ENCODE data around the gene LYST. TPM values are rescaled to one million over a fixed set of nuclear protein-coding genes. Genes with fewer than 3 reads are reported as not detected.

LYST gene
- total and polyA plus RNA-seq, 4 experiments from 2014 or later: 4.2 to 35.2 (median 21.0) TPM

DNA sequence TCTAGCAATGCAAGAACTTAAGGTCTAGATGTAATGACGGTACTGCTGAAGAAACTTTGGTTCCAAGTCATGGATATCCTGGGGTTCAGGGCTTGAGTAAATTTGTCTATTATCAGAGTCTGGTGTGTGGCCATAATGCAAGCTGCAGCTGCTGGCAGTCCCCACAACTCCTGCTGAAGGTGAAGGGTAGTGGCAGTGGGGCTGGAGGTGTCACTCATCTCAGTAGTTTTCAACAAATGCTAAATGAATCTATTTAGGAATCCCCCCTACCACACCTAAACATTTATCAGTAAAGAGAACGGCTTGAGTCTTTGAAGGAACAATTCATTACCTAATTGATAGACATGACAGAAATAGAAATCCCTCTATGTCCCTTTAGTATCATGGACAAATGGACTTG lies 118.0 kb downstream of the LYST start:
- H3K27me3 ChIP-seq (ENCODE audit: insufficient read depth, low read length): no peaks in the 10 kb centered on the region
- Mint-ChIP-seq H3K27ac (peak overlapping the region in 1 of 7 donors; percentile 54), H3K27me3 (no peaks in the 10 kb centered on the region), H3K4me3 (no peak overlapping the region), H3K36me3 (peaks cover 24 to 56% of the 10 kb centered on the region in 2 donors), H3K9me3 (no peaks in the 10 kb centered on the region), H3K4me1 (no peaks in the 10 kb centered on the region)
- intact Hi-C loops (cut with micrococcal nuclease): no loop called here
- no peak overlapping the region for H3K4me3 ChIP-seq (ENCODE audit: low read length in 2 of 2)
- peaks cover 8% of the 10 kb centered on the region for H3K36me3 ChIP-seq (ENCODE audit: insufficient read depth, low read length)
- H3K9me3 ChIP-seq (ENCODE audit: control insufficient read depth in 1 of 2, low read length in 2 of 2): no peaks in the 10 kb centered on the region
- ChIA-PET POLR2A (ENCODE audit: partially characterized antibody) (no interaction called here), CTCF (ENCODE audit: partially characterized antibody) (no interaction called here)
- no peak overlapping the region for H3K27ac ChIP-seq (ENCODE audit: low read depth, low read length)
- no peaks in the 10 kb centered on the region for H3K4me1 ChIP-seq (ENCODE audit: insufficient read depth, low read length)
- no peak for DNase-seq

DNA sequence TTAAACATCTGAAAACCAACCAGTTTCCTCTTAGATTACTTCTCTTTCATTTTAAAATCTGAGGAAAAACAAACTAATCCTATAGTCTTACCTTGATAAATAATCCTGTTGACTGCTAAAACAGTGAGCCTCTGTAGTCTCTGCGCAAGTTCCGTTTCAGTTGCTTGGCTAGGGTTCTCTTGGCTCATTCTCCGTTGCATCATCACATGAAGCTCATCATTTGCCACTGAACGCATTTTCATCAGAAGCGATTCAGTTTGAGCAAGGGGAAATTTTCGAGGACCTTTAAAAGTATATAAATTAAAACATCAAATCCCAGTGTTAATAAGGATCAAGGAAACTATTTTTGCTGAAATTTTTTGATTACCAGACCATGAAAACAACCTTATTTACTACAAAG lies 120.5 kb downstream of the LYST start:
- peaks cover 0 to 2% (median 0%) of the 10 kb centered on the region in 4 donors for H3K4me1 Mint-ChIP-seq
- DNase-seq: no peak
- H3K27ac Mint-ChIP-seq: no peak overlapping the region
- intact Hi-C loops (cut with micrococcal nuclease): no loop called here
- H3K9me3 Mint-ChIP-seq: no peaks in the 10 kb centered on the region
- H3K27ac ChIP-seq (ENCODE audit: low read depth, low read length): no peak overlapping the region
- H3K4me3 Mint-ChIP-seq: no peak overlapping the region
- H3K36me3 ChIP-seq (ENCODE audit: insufficient read depth, low read length): peaks cover 8% of the 10 kb centered on the region
- POLR2A ChIA-PET (ENCODE audit: partially characterized antibody): no interaction called here
- H3K36me3 Mint-ChIP-seq: peaks cover 36 to 63% of the 10 kb centered on the region in 2 donors
- CTCF ChIA-PET (ENCODE audit: partially characterized antibody): no interaction called here
- H3K27me3 Mint-ChIP-seq: no peaks in the 10 kb centered on the region
- no peaks in the 10 kb centered on the region for H3K9me3 ChIP-seq (ENCODE audit: control insufficient read depth in 1 of 2, low read length in 2 of 2)
- H3K4me1 ChIP-seq (ENCODE audit: insufficient read depth, low read length): no peaks in the 10 kb centered on the region
- H3K4me3 ChIP-seq (ENCODE audit: low read length in 2 of 2): no peak overlapping the region
- no peaks in the 10 kb centered on the region for H3K27me3 ChIP-seq (ENCODE audit: insufficient read depth, low read length)

DNA sequence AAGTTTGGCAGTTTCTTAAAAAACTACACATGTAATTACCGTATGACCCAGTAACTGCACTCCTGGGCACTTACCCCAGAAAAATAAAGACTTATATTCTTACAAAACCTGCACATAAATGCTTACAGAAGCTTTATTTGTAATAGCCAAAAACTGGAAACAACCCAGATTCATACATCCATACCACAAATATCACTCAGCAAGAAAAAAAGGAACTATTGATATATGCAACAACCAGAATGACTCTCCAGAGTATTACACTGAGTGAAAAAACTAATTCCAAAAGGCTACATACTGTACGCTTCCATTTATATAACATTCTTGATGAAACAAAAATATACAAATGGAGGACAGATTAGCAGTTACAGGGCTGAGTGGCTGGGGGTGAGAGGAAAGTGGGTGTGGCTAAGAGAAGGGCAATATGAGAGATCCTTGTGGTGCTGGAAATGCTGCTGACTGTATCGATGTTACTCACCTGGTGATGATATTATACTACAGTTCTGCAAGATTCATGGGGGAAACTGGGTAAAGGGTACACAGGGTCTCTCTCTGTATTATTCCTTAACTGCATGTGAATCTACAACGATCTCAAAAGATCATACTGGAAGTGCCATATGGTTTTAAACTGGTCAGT lies 121.1 kb downstream of the LYST start:
- H3K4me1 Mint-ChIP-seq: peaks cover 0 to 2% (median 0%) of the 10 kb centered on the region in 4 donors
- no peak for DNase-seq
- no peak overlapping the region for H3K27ac Mint-ChIP-seq
- Histone ChIP-seq H3K36me3 (ENCODE audit: insufficient read depth, low read length) (peaks cover 8% of the 10 kb centered on the region), H3K27me3 (ENCODE audit: insufficient read depth, low read length) (no peaks in the 10 kb centered on the region), H3K4me3 (ENCODE audit: low read length in 2 of 2) (no peak overlapping the region), H3K27ac (ENCODE audit: low read depth, low read length) (no peak overlapping the region), H3K4me1 (ENCODE audit: insufficient read depth, low read length) (no peaks in the 10 kb centered on the region), H3K9me3 (ENCODE audit: control insufficient read depth in 1 of 2, low read length in 2 of 2) (no peaks in the 10 kb centered on the region)
- H3K9me3 Mint-ChIP-seq: no peaks in the 10 kb centered on the region
- no peaks in the 10 kb centered on the region for H3K27me3 Mint-ChIP-seq
- intact Hi-C loops (cut with micrococcal nuclease): no loop called here
- H3K36me3 Mint-ChIP-seq: peaks cover 34 to 60% of the 10 kb centered on the region in 2 donors
- ChIA-PET CTCF (ENCODE audit: partially characterized antibody) (interaction anchor here (1.0 kb wide), 1 partner anchor 226 kb away, joined by 4 read pairs; no protein-coding TSS in a partner anchor), POLR2A (ENCODE audit: partially characterized antibody) (no interaction called here)
- H3K4me3 Mint-ChIP-seq: no peak overlapping the region

DNA sequence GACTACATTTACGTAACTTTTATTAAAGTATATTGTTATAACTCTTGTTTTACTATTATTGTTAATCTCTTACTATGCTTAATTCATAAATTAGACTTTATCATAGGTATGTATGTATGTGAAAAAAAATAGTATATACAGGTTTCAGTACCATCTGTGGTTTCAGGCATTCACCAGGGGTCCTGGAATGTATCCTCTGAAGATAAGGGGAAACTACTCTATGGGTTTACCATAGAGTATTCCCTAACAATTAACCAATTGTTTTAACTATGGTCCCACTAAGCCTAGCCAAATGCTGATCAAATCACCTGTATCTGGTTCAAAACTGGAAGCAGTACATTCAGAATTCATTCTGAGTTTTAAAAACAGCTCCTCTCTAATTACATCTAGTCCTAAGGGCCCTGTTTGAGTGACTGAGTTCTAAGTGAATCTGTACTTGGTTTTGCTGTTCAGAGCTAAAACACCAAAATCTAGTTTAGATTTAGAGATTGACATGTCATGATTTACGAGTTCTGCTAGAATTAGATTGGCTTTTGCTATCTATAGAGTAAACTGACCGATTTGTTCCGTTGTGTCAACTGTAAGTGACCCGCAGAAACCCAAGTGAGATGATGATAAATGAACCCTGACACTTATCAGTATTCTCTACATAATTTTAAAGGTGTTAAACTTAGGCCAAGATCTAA lies 123.6 kb downstream of the LYST start:
- Mint-ChIP-seq H3K4me1 (peaks cover 0 to 2% (median 0%) of the 10 kb centered on the region in 4 donors), H3K9me3 (no peaks in the 10 kb centered on the region), H3K36me3 (peaks cover 52 to 73% of the 10 kb centered on the region in 2 donors), H3K27ac (no peak overlapping the region), H3K4me3 (no peak overlapping the region), H3K27me3 (no peaks in the 10 kb centered on the region)
- CTCF ChIA-PET (ENCODE audit: partially characterized antibody): interaction anchor here (1.3 kb wide), 1 partner anchor 229 kb away, joined by 3 read pairs; no protein-coding TSS in a partner anchor
- Histone ChIP-seq H3K36me3 (ENCODE audit: insufficient read depth, low read length) (peaks cover 8% of the 10 kb centered on the region), H3K4me3 (ENCODE audit: low read length in 2 of 2) (no peak overlapping the region), H3K27me3 (ENCODE audit: insufficient read depth, low read length) (no peaks in the 10 kb centered on the region), H3K9me3 (ENCODE audit: control insufficient read depth in 1 of 2, low read length in 2 of 2) (no peaks in the 10 kb centered on the region), H3K4me1 (ENCODE audit: insufficient read depth, low read length) (no peaks in the 10 kb centered on the region), H3K27ac (ENCODE audit: low read depth, low read length) (no peak overlapping the region)
- POLR2A ChIA-PET (ENCODE audit: partially characterized antibody): no interaction called here
- no peak for DNase-seq
- intact Hi-C loops (cut with micrococcal nuclease): no loop called here

DNA sequence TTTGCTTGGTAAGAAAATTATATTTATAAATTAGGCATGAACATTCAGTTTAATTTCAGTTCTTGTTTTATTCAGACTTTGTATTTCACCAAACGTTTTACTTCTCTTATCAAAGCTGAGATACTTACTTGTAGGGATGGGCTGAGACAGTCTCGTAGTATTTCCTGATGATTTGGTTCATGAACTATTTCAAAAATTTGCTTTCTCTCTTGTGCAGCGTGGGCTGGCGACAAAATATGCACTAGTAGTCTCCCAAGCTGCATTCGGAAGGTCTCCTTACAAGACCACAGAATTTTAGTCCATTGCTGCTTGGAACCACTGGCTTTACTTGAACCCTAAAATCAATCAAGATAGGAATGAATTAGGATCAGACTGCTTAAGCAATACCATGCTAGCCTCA lies 125.4 kb downstream of the LYST start:
- H3K36me3 Mint-ChIP-seq: peaks cover 64 to 72% of the 10 kb centered on the region in 2 donors
- ChIA-PET CTCF (ENCODE audit: partially characterized antibody) (no interaction called here), POLR2A (ENCODE audit: partially characterized antibody) (no interaction called here)
- Histone ChIP-seq H3K4me1 (ENCODE audit: insufficient read depth, low read length) (no peaks in the 10 kb centered on the region), H3K27me3 (ENCODE audit: insufficient read depth, low read length) (no peaks in the 10 kb centered on the region), H3K4me3 (ENCODE audit: low read length in 2 of 2) (no peak overlapping the region), H3K27ac (ENCODE audit: low read depth, low read length) (no peak overlapping the region), H3K9me3 (ENCODE audit: control insufficient read depth in 1 of 2, low read length in 2 of 2) (no peaks in the 10 kb centered on the region), H3K36me3 (ENCODE audit: insufficient read depth, low read length) (peaks cover 8% of the 10 kb centered on the region)
- no peaks in the 10 kb centered on the region for H3K9me3 Mint-ChIP-seq
- H3K4me3 Mint-ChIP-seq: no peak overlapping the region
- H3K27me3 Mint-ChIP-seq: no peaks in the 10 kb centered on the region
- intact Hi-C loops (cut with micrococcal nuclease): no loop called here
- H3K4me1 Mint-ChIP-seq: peaks cover 0 to 2% (median 0%) of the 10 kb centered on the region in 4 donors
- no peak overlapping the region for H3K27ac Mint-ChIP-seq
- DNase-seq: no peak

DNA sequence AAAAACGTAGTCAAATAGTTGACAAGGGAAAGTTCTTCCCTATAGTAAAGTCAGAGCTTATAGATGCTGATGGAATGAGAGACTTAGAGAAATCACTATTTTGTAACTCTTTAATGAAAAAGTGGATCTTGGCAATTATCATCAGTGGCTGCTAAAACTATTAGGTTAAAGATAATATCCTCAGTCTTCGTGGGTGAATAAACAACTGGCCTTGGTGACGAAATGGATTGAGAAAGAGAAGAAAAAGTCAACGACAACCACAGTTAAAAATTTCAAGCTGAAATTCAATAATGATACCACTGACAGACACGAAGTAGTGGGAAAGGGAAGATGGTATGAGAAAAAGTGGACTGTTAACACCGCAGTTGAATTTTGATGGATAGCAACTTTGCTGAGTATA lies 127.1 kb downstream of the LYST start:
- Histone ChIP-seq H3K27me3 (ENCODE audit: insufficient read depth, low read length) (no peaks in the 10 kb centered on the region), H3K4me3 (ENCODE audit: low read length in 2 of 2) (no peak overlapping the region), H3K27ac (ENCODE audit: low read depth, low read length) (no peak overlapping the region), H3K9me3 (ENCODE audit: control insufficient read depth in 1 of 2, low read length in 2 of 2) (no peaks in the 10 kb centered on the region), H3K36me3 (ENCODE audit: insufficient read depth, low read length) (no peaks in the 10 kb centered on the region), H3K4me1 (ENCODE audit: insufficient read depth, low read length) (no peaks in the 10 kb centered on the region)
- CTCF ChIA-PET (ENCODE audit: partially characterized antibody): no interaction called here
- intact Hi-C loops (cut with micrococcal nuclease): no loop called here
- H3K4me3 Mint-ChIP-seq: no peak overlapping the region
- no peaks in the 10 kb centered on the region for H3K9me3 Mint-ChIP-seq
- peaks cover 0 to 5% (median 0%) of the 10 kb centered on the region in 4 donors for H3K4me1 Mint-ChIP-seq
- no peaks in the 10 kb centered on the region for H3K27me3 Mint-ChIP-seq
- peaks cover 57% of the 10 kb centered on the region in 2 donors for H3K36me3 Mint-ChIP-seq
- POLR2A ChIA-PET (ENCODE audit: partially characterized antibody): no interaction called here
- DNase-seq: no peak
- H3K27ac Mint-ChIP-seq: no peak overlapping the region

DNA sequence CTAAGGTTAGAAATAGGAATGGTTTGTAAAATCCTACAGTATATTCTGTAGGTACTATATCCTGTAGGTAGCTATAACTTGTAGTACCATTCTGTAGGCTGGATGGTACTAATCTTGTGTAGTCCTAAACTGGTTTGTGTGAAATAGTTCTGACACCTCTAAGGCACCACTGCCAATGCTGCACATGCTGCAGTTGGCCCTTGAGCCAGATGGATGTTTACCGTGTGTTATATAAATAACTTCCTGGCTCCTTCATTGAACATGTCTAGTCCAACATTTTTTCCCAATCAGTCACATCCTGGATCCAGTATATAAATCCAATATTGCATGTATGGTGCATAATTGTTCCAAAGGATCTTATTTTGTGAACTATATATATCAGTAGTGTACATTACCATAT lies 127.6 kb downstream of the LYST start:
- no peaks in the 10 kb centered on the region for H3K27me3 Mint-ChIP-seq
- CTCF ChIA-PET (ENCODE audit: partially characterized antibody): no interaction called here
- peaks cover 0 to 5% (median 0%) of the 10 kb centered on the region in 4 donors for H3K4me1 Mint-ChIP-seq
- intact Hi-C loops (cut with micrococcal nuclease): no loop called here
- POLR2A ChIA-PET (ENCODE audit: partially characterized antibody): no interaction called here
- H3K27ac Mint-ChIP-seq: no peak overlapping the region
- H3K4me3 Mint-ChIP-seq: no peak overlapping the region
- no peak for DNase-seq
- Histone ChIP-seq H3K27me3 (ENCODE audit: insufficient read depth, low read length) (no peaks in the 10 kb centered on the region), H3K9me3 (ENCODE audit: control insufficient read depth in 1 of 2, low read length in 2 of 2) (no peaks in the 10 kb centered on the region), H3K4me3 (ENCODE audit: low read length in 2 of 2) (no peak overlapping the region), H3K4me1 (ENCODE audit: insufficient read depth, low read length) (no peaks in the 10 kb centered on the region), H3K27ac (ENCODE audit: low read depth, low read length) (no peak overlapping the region), H3K36me3 (ENCODE audit: insufficient read depth, low read length) (no peaks in the 10 kb centered on the region)
- no peaks in the 10 kb centered on the region for H3K9me3 Mint-ChIP-seq
- peaks cover 52% of the 10 kb centered on the region in 2 donors for H3K36me3 Mint-ChIP-seq

All from CD4-positive, alpha-beta memory T cell (primary cell).